A673 (cell line): ENCODE measurements around the gene UAP1L1.

ENCODE experiments used
- EZH2 ChIP-seq: fragments of 200-600 bp; sonication (generic); IDR thresholded peaks from 2 replicates; pipeline ENCODE4 v1.6.1; 2017; ENCODE audit warnings: borderline replicate concordance, low read depth, mild to moderate bottlenecking, mixed read lengths, antibody characterized with exemption, low read length; ENCODE audit not compliant: poor library complexity, severe bottlenecking
- TF ChIP-seq, protein P1 (sequence below): fragments of 300-800, 200-600 bp; sonication (generic); conservative IDR thresholded peaks from 2 replicates; pipeline ENCODE4 v1.5.1; 2017; ENCODE audit warnings: low read depth, mild to moderate bottlenecking, antibody characterized with exemption, low read length, moderate library complexity, mixed read lengths

DNA sequence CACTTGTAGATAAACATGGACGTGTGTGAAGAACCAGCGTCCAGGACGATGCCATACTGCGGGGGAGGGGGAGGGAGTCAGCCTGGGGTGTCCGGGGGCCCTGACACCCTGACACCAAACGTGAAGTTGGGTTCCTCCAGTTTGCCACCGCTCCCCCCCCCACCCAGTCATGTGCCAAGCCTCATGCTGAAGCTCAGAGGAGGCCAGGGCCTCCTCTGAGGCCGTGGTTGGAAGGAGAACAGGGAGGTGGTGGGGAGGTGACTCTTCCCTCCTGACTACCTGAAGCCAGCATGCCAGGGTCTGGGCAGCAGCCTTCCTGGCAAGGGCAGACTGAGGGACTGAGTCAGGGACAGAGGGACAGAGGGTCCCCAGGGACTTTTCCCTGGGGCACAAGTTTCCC, 25.0 kb upstream of the UAP1L1 start:
- no peak for TF ChIP-seq EZH2
- TF ChIP-seq, protein P1, sequence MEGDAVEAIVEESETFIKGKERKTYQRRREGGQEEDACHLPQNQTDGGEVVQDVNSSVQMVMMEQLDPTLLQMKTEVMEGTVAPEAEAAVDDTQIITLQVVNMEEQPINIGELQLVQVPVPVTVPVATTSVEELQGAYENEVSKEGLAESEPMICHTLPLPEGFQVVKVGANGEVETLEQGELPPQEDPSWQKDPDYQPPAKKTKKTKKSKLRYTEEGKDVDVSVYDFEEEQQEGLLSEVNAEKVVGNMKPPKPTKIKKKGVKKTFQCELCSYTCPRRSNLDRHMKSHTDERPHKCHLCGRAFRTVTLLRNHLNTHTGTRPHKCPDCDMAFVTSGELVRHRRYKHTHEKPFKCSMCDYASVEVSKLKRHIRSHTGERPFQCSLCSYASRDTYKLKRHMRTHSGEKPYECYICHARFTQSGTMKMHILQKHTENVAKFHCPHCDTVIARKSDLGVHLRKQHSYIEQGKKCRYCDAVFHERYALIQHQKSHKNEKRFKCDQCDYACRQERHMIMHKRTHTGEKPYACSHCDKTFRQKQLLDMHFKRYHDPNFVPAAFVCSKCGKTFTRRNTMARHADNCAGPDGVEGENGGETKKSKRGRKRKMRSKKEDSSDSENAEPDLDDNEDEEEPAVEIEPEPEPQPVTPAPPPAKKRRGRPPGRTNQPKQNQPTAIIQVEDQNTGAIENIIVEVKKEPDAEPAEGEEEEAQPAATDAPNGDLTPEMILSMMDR: no peak
